HepG2 (cell line): ENCODE results near the gene GPER1. TPM values are rescaled to one million over a fixed set of nuclear protein-coding genes. Genes with fewer than 3 reads are reported as not detected.

Experiments
- ARNTL ChIP-seq: sonication (generic); formaldehyde crosslinking; IDR thresholded peaks from 2 replicates; pipeline ENCODE4 v1.4.0; 2020; ENCODE audit warnings: mild to moderate bottlenecking, missing genetic modification reagents
- ETV6 ChIP-seq: sonication (generic); formaldehyde crosslinking; conservative IDR thresholded peaks from 2 replicates; pipeline ENCODE4 v1.4.0; 2020; ENCODE audit warnings: missing genetic modification reagents
- FOXA1 ChIP-seq, 2 experiments: fragments of 450-650 bp in 1 of 2; sonication (generic) in 1 of 2; formaldehyde crosslinking in 1 of 2; IDR thresholded peaks; 2 replicates each; pipeline versions ENCODE4 v1.4.0 to v1.6.1; 2016 to 2020; ENCODE audit warnings: missing genetic modification reagents in 1 of 2
- IKZF4 ChIP-seq: sonication (generic); formaldehyde crosslinking; IDR thresholded peaks from 2 replicates; pipeline ENCODE4 v1.5.1; 2020; ENCODE audit warnings: borderline replicate concordance, mild to moderate bottlenecking, low read depth, missing genetic modification reagents; ENCODE audit errors: not compliant biosample characterization
- SRY ChIP-seq: sonication (generic); formaldehyde crosslinking; IDR thresholded peaks from 2 replicates; pipeline ENCODE4 v1.8.0; 2022; ENCODE audit warnings: mild to moderate bottlenecking, missing genetic modification reagents
- TOE1 ChIP-seq: sonication (generic); formaldehyde crosslinking; IDR thresholded peaks from 2 replicates; pipeline ENCODE4 v1.4.0; 2020; ENCODE audit warnings: mild to moderate bottlenecking, missing genetic modification reagents
- ZBTB7A ChIP-seq: sonication (generic); formaldehyde crosslinking; IDR thresholded peaks from 2 replicates; pipeline ENCODE4 v1.8.0; 2022; ENCODE audit warnings: mild to moderate bottlenecking, missing genetic modification reagents
- ZC3H13 ChIP-seq: sonication (generic); formaldehyde crosslinking; IDR thresholded peaks from 2 replicates; pipeline ENCODE4 v1.8.1; 2023; ENCODE audit warnings: mild to moderate bottlenecking, missing genetic modification reagents, moderate library complexity
- ZFP36 ChIP-seq: fragments of 150-350 bp; IDR thresholded peaks from 2 replicates; pipeline ENCODE4 v1.6.1; 2018; ENCODE audit warnings: borderline replicate concordance, low read length, low read depth; ENCODE audit not compliant: partially characterized antibody
- ZFX ChIP-seq: sonication (generic); formaldehyde crosslinking; IDR thresholded peaks from 2 replicates; pipeline ENCODE4 v1.4.0; 2020; ENCODE audit warnings: mild to moderate bottlenecking, low read depth, missing genetic modification reagents, moderate library complexity
- ZNF510 ChIP-seq: sonication (generic); formaldehyde crosslinking; IDR thresholded peaks from 2 replicates; pipeline ENCODE4 v1.4.0; 2020; ENCODE audit warnings: low read depth, mild to moderate bottlenecking, missing genetic modification reagents
- ZNF570 ChIP-seq: sonication (generic); formaldehyde crosslinking; IDR thresholded peaks from 2 replicates; pipeline ENCODE4 v1.4.0; 2020; ENCODE audit warnings: mild to moderate bottlenecking, missing genetic modification reagents, borderline replicate concordance
- ZSCAN25 ChIP-seq: sonication (generic); formaldehyde crosslinking; IDR thresholded peaks from 2 replicates; pipeline ENCODE4 v1.8.0; 2022; ENCODE audit warnings: mild to moderate bottlenecking, missing genetic modification reagents
- polyA plus RNA-seq, 8 experiments: library from polyadenylated mRNA; depleted of rRNA in 3 of 8; stranded (reverse) in 7 of 8; unstranded in 1 of 8; fragments of >200 nt; fragmentation: Illumina TruSeq in 4 of 8; extraction: Trizol in 4 of 8; gene quantifications; 2 replicates each; pipeline versions ENCODE4 v1.2.1 to v1.2.3, GENCODE V29; 2011 to 2016; ENCODE audit warnings: low read depth in 4 of 8, missing spikeins in 1 of 8, mixed read lengths in 1 of 8; ENCODE audit not compliant: insufficient read depth in 1 of 8
- total RNA-seq, 5 experiments: library from RNA; depleted of rRNA; stranded (reverse); fragments of >200 nt; fragmentation: Illumina TruSeq; extraction: Trizol; gene quantifications; 2 replicates each; pipeline ENCODE4 v1.2.3, GENCODE V29; 2016; ENCODE audit warnings: low read depth in 1 of 5
- TF ChIP-seq, protein P1 (sequence below): sonication (generic); formaldehyde crosslinking; IDR thresholded peaks from 2 replicates; pipeline ENCODE4 v1.4.0; 2020; ENCODE audit warnings: missing genetic modification reagents
- TF ChIP-seq, protein P2 (sequence below): sonication (generic); formaldehyde crosslinking; conservative IDR thresholded peaks from 2 replicates; pipeline ENCODE4 v1.4.0; 2020; ENCODE audit warnings: mild to moderate bottlenecking, missing genetic modification reagents, moderate library complexity
- TF ChIP-seq, protein P3 (sequence below): sonication (generic); formaldehyde crosslinking; IDR thresholded peaks from 2 replicates; pipeline ENCODE4 v1.4.0; 2020; ENCODE audit warnings: missing genetic modification reagents, mild to moderate bottlenecking, borderline replicate concordance
- TF ChIP-seq, protein P4 (sequence below): sonication (generic); formaldehyde crosslinking; IDR thresholded peaks from 2 replicates; pipeline ENCODE4 v1.8.0; 2022; ENCODE audit warnings: missing genetic modification reagents, mild to moderate bottlenecking, borderline replicate concordance
- TF ChIP-seq, protein P5 (sequence below): sonication (generic); formaldehyde crosslinking; IDR thresholded peaks from 2 replicates; pipeline ENCODE4 v1.8.1; 2023; ENCODE audit warnings: mild to moderate bottlenecking, missing genetic modification reagents

The GPER1 gene
- total and polyA plus RNA-seq, 2 of the 13 experiments (the other 11 are each of a cell fraction or from before 2014, with no cell fraction given) = 12.7 to 19.7 TPM

DNA sequence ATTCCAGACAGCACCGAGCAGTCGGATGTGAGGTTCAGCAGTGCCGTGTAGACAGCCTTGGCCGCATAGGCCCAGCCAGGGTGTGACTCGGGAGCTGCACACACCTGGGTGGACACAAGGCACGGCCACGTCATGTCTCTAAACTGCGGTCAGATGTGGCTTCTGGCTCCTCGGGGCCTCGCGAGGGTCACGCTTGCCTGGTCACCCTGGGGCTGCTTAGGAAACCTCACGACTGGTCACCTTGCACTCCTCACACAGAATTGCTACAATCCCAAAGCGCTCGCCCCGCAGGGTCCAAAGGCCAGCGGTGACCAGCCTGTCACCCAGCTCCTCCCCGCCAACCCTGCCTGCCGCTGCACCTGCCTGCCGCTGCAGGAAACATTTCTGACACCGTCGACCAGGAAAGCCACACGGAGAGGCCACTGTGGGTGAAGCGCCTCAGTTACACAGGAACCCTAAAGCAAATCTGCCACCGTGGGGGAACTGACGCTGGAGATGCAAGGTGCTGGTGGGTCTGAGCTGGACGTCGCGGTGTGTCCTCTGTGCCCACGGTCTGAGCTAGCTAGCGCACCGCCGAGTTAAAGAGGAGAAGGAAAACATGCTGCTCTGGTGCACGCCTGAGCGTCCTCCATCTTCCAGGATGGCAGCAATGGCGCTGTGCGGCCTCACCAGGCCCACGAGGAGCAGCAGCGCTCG is 5.0 kb downstream of the GPER1 start (continued):
- TF ChIP-seq FOXA1 (IDR thresholded peaks at IDR 0.05) = no peak
- TF ChIP-seq FOXA1 (CRISPR knock-in tag; IDR thresholded peaks at IDR 0.05) = peak; percentile 6; the same call in 1 of the 2 replicates
- no peak for TF ChIP-seq IKZF4 (CRISPR knock-in tag)
- TF ChIP-seq, protein P1, sequence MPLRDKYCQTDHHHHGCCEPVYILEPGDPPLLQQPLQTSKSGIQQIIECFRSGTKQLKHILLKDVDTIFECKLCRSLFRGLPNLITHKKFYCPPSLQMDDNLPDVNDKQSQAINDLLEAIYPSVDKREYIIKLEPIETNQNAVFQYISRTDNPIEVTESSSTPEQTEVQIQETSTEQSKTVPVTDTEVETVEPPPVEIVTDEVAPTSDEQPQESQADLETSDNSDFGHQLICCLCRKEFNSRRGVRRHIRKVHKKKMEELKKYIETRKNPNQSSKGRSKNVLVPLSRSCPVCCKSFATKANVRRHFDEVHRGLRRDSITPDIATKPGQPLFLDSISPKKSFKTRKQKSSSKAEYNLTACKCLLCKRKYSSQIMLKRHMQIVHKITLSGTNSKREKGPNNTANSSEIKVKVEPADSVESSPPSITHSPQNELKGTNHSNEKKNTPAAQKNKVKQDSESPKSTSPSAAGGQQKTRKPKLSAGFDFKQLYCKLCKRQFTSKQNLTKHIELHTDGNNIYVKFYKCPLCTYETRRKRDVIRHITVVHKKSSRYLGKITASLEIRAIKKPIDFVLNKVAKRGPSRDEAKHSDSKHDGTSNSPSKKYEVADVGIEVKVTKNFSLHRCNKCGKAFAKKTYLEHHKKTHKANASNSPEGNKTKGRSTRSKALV (CRISPR knock-in tag) = no peak
- TF ChIP-seq ZFX (CRISPR knock-in tag) = peak; percentile 75
- peak; percentile 72; the same call in 1 of the 2 replicates for TF ChIP-seq ZSCAN25 (CRISPR knock-in tag)
- TF ChIP-seq ZNF510 (CRISPR knock-in tag) = no peak
- TF ChIP-seq, protein P2, sequence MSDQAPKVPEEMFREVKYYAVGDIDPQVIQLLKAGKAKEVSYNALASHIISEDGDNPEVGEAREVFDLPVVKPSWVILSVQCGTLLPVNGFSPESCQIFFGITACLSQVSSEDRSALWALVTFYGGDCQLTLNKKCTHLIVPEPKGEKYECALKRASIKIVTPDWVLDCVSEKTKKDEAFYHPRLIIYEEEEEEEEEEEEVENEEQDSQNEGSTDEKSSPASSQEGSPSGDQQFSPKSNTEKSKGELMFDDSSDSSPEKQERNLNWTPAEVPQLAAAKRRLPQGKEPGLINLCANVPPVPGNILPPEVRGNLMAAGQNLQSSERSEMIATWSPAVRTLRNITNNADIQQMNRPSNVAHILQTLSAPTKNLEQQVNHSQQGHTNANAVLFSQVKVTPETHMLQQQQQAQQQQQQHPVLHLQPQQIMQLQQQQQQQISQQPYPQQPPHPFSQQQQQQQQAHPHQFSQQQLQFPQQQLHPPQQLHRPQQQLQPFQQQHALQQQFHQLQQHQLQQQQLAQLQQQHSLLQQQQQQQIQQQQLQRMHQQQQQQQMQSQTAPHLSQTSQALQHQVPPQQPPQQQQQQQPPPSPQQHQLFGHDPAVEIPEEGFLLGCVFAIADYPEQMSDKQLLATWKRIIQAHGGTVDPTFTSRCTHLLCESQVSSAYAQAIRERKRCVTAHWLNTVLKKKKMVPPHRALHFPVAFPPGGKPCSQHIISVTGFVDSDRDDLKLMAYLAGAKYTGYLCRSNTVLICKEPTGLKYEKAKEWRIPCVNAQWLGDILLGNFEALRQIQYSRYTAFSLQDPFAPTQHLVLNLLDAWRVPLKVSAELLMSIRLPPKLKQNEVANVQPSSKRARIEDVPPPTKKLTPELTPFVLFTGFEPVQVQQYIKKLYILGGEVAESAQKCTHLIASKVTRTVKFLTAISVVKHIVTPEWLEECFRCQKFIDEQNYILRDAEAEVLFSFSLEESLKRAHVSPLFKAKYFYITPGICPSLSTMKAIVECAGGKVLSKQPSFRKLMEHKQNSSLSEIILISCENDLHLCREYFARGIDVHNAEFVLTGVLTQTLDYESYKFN (CRISPR knock-in tag) = peak; percentile 83
- TF ChIP-seq ZFP36 = no peak
- TF ChIP-seq, protein P3, sequence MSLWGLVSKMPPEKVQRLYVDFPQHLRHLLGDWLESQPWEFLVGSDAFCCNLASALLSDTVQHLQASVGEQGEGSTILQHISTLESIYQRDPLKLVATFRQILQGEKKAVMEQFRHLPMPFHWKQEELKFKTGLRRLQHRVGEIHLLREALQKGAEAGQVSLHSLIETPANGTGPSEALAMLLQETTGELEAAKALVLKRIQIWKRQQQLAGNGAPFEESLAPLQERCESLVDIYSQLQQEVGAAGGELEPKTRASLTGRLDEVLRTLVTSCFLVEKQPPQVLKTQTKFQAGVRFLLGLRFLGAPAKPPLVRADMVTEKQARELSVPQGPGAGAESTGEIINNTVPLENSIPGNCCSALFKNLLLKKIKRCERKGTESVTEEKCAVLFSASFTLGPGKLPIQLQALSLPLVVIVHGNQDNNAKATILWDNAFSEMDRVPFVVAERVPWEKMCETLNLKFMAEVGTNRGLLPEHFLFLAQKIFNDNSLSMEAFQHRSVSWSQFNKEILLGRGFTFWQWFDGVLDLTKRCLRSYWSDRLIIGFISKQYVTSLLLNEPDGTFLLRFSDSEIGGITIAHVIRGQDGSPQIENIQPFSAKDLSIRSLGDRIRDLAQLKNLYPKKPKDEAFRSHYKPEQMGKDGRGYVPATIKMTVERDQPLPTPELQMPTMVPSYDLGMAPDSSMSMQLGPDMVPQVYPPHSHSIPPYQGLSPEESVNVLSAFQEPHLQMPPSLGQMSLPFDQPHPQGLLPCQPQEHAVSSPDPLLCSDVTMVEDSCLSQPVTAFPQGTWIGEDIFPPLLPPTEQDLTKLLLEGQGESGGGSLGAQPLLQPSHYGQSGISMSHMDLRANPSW = no peak
- TF ChIP-seq, protein P4, sequence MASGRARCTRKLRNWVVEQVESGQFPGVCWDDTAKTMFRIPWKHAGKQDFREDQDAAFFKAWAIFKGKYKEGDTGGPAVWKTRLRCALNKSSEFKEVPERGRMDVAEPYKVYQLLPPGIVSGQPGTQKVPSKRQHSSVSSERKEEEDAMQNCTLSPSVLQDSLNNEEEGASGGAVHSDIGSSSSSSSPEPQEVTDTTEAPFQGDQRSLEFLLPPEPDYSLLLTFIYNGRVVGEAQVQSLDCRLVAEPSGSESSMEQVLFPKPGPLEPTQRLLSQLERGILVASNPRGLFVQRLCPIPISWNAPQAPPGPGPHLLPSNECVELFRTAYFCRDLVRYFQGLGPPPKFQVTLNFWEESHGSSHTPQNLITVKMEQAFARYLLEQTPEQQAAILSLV (CRISPR knock-in tag) = peak; percentile 88; the same call in 1 of the 2 replicates
- no peak for TF ChIP-seq ETV6 (CRISPR knock-in tag)
- TF ChIP-seq ZBTB7A (CRISPR knock-in tag) = no peak
- TF ChIP-seq ARNTL (CRISPR knock-in tag) = no peak
- TF ChIP-seq ZNF570 = no peak
- no peak for TF ChIP-seq TOE1 (CRISPR knock-in tag)
- TF ChIP-seq, protein P5, sequence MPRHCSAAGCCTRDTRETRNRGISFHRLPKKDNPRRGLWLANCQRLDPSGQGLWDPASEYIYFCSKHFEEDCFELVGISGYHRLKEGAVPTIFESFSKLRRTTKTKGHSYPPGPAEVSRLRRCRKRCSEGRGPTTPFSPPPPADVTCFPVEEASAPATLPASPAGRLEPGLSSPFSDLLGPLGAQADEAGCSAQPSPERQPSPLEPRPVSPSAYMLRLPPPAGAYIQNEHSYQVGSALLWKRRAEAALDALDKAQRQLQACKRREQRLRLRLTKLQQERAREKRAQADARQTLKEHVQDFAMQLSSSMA = no peak
- TF ChIP-seq SRY (CRISPR knock-in tag) = peak; percentile 73; the same call in 1 of the 2 replicates
- TF ChIP-seq ZC3H13 = peak; percentile 95
